PC-9 (cell line): ENCODE results near the gene CPA4. TPM values are rescaled to one million over a fixed set of nuclear protein-coding genes. Genes with fewer than 3 reads are reported as not detected.

ENCODE experiments used
- BruUV-seq: library from RNA; stranded (reverse); fragments of 400-500 nt; replicated peaks from 2 replicates; lab custom pipeline; 2021; lab: Mats Ljungman, UMichigan
- CTCF ChIA-PET: fragments of 300-600 bp; sonication (Branson Sonifier 250); formaldehyde crosslinking; loops from one replicate; lab custom pipeline; 2022; ENCODE audit warnings: antibody characterized with exemption; lab: Charles Lee
- POLR2A ChIA-PET: fragments of 300-600 bp; sonication (Branson Sonifier 250); formaldehyde crosslinking; loops from one replicate; lab custom pipeline; 2022; ENCODE audit warnings: antibody characterized with exemption; ENCODE audit not compliant: unreplicated experiment; lab: Charles Lee
- DNase-seq, 2 experiments: peaks; one replicate each; pipeline versions ENCODE4 v3.0.0 to v3.0.0-alpha.2; 2015 to 2022; ENCODE audit warnings: mixed read lengths in 1 of 2
- H2AFZ ChIP-seq: fragments of 200-600 bp; sonication (generic); 2 replicates; pipeline ENCODE4 v1.8.1; 2017; ENCODE audit warnings: antibody characterized with exemption
- H3F3A ChIP-seq: fragments of 200-600 bp; sonication (generic); 2 replicates; pipeline ENCODE4 v1.8.1; 2017; ENCODE audit warnings: antibody characterized with exemption, mild to moderate bottlenecking, low read depth; ENCODE audit not compliant: insufficient read depth
- H3K27ac ChIP-seq: fragments of 200-600 bp; sonication (generic); 2 replicates; pipeline ENCODE4 v1.6.1; 2016; ENCODE audit warnings: mixed run types
- H3K27me3 ChIP-seq: fragments of 200-600 bp; sonication (generic); 2 replicates; pipeline ENCODE4 v1.6.1; 2016; ENCODE audit warnings: low read depth, mixed run types; ENCODE audit not compliant: insufficient read depth
- H3K36me3 ChIP-seq: fragments of 200-600 bp; sonication (generic); 2 replicates; pipeline ENCODE4 v1.6.1; 2016; ENCODE audit warnings: low read depth, mixed run types
- H3K4me1 ChIP-seq: fragments of 200-600 bp; sonication (generic); replicated peaks from 2 replicates; pipeline ENCODE4 v1.6.1; 2016; ENCODE audit warnings: mixed run types; ENCODE audit not compliant: insufficient read depth
- H3K4me2 ChIP-seq: fragments of 200-600 bp; sonication (generic); 2 replicates; pipeline ENCODE4 v1.6.1; 2017; ENCODE audit warnings: mixed run types
- H3K4me3 ChIP-seq: fragments of 200-600 bp; sonication (generic); 2 replicates; pipeline ENCODE4 v1.6.1; 2016; ENCODE audit warnings: mixed run types
- H3K79me2 ChIP-seq: fragments of 200-600 bp; sonication (generic); 2 replicates; pipeline ENCODE4 v1.6.1; 2017; ENCODE audit warnings: low read depth, mixed run types
- H3K9me2 ChIP-seq: fragments of 200-600 bp; sonication (generic); 2 replicates; pipeline ENCODE4 v1.8.1; 2017; ENCODE audit warnings: mild to moderate bottlenecking; ENCODE audit not compliant: insufficient read depth
- H3K9me3 ChIP-seq: fragments of 200-600 bp; sonication (generic); 2 replicates; pipeline ENCODE4 v1.8.1; 2016; ENCODE audit warnings: low read depth; ENCODE audit not compliant: insufficient read depth
- H4K20me1 ChIP-seq: fragments of 200-600 bp; sonication (generic); 2 replicates; pipeline ENCODE4 v1.8.1; 2017; ENCODE audit not compliant: insufficient read depth
- EZH2 ChIP-seq: fragments of 200-600 bp; sonication (generic); IDR thresholded peaks from 2 replicates; pipeline ENCODE4 v1.8.0; 2017; ENCODE audit warnings: antibody characterized with exemption, low read depth
- intact Hi-C: fragments of 100-400 bp; cut with micrococcal nuclease; formaldehyde crosslinking; loops from one replicate; pipeline ENCODE4 v1.10.0; 2022; ENCODE audit not compliant: unreplicated experiment
- total RNA-seq: library from RNA; stranded (reverse); gene quantifications from 2 replicates; pipeline ENCODE4 v1.2.3, GENCODE V29; 2021
- TF ChIP-seq, protein P1 (sequence below): fragments of 200-600 bp; sonication (generic); conservative IDR thresholded peaks from 2 replicates; pipeline ENCODE4 v1.6.1; 2017; ENCODE audit warnings: mixed run types, antibody characterized with exemption, mild to moderate bottlenecking, moderate library complexity

CPA4 gene
- total RNA-seq, 1 experiment from 2014 or later: 9.8 TPM

DNA sequence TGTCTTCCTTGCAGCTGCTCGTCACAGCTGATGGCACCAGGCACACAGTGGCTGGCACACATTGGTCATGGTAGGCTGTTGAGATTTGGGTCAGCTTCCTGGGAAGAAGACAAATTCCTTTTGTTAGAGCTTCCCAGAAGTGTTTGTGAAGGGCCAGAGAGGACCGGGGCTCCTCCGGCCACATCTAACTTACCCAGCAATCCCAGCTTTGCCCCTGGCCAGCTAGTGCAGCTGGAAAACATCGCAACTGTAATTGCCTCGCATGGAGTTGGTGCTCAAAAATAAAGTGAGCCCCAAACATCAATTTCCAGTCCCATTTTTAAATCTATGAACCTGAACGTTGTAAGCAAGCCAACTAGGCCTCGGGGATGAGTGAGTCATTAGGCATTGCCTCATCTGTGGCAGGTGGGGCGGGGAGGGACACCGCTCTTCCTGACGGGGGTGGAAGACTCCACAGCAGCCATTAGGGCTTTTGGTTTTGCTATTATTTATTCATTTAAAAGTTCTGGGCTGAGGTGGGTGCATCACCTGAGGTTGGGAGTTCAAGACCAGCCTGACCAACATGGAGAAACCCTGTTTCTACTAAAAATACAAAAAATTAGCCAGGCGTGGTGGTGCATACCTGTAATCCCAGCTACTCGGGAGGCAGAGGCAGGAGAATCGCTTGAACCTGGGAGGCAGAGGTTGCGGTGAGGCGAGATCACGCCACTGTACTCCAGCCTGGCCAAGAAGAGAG lies 64.1 kb downstream of the CPA4 start:
- peaks cover 6% of the 10 kb centered on the region; the same call in 1 of the 2 replicates for H3K9me3 ChIP-seq
- POLR2A ChIA-PET: interaction anchor here (0.6 to 1.0 kb wide), 2 partner anchors 61 to 144 kb away, joined by 3 to 5 read pairs; no protein-coding TSS in a partner anchor
- H3F3A ChIP-seq: peaks cover 37% of the 10 kb centered on the region
- no peaks in the 10 kb centered on the region for H3K9me2 ChIP-seq
- DNase-seq: peak; percentile 82 to 86
- peaks cover 62% of the 10 kb centered on the region for H3K4me1 ChIP-seq
- H3K4me2 ChIP-seq: peak overlapping the region; percentile 75
- H3K36me3 ChIP-seq: no peaks in the 10 kb centered on the region
- no peaks in the 10 kb centered on the region for H4K20me1 ChIP-seq
- H2AFZ ChIP-seq: no peak overlapping the region
- peak overlapping the region; percentile 75 for H3K27ac ChIP-seq
- no peaks in the 10 kb centered on the region for H3K79me2 ChIP-seq
- H3K4me3 ChIP-seq: peak overlapping the region; percentile 20; the same call in 1 of the 2 replicates
- intact Hi-C loops: loop anchor here (1.0 to 2.0 kb wide), 7 partner anchors 34 to 284 kb away; partner anchors contain the start of gene TMEM209
- CTCF ChIA-PET: no interaction called here
- no peaks in the 10 kb centered on the region for H3K27me3 ChIP-seq
- BruUV-seq: no TSS peak
- TF ChIP-seq EZH2: no peak
- TF ChIP-seq, protein P1, sequence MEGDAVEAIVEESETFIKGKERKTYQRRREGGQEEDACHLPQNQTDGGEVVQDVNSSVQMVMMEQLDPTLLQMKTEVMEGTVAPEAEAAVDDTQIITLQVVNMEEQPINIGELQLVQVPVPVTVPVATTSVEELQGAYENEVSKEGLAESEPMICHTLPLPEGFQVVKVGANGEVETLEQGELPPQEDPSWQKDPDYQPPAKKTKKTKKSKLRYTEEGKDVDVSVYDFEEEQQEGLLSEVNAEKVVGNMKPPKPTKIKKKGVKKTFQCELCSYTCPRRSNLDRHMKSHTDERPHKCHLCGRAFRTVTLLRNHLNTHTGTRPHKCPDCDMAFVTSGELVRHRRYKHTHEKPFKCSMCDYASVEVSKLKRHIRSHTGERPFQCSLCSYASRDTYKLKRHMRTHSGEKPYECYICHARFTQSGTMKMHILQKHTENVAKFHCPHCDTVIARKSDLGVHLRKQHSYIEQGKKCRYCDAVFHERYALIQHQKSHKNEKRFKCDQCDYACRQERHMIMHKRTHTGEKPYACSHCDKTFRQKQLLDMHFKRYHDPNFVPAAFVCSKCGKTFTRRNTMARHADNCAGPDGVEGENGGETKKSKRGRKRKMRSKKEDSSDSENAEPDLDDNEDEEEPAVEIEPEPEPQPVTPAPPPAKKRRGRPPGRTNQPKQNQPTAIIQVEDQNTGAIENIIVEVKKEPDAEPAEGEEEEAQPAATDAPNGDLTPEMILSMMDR: no peak

DNA sequence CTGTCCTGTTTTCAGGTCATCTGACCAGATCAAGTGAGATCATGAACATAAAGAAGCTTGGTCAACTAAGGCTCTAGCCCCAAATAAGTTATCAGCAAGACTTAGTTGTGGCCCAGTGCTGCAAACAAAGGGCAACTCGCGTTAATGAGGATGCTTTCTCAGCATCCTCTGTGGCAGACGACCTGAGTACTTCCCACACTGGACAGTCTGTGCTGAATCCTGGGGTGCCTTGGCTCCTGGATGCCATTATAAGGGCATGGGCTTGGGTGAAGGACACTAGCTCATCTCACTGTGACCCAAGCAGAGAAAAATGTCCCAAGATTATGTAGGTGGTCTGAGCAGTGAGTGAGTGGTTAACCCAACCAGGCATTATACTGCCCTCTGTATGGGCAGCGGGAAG lies 65.5 kb downstream of the CPA4 start:
- no peak overlapping the region for H3K4me3 ChIP-seq
- H3K27ac ChIP-seq: no peak overlapping the region
- no peaks in the 10 kb centered on the region for H3K79me2 ChIP-seq
- H3K9me3 ChIP-seq: peaks cover 6% of the 10 kb centered on the region; the same call in 1 of the 2 replicates
- no peak for TF ChIP-seq EZH2
- TF ChIP-seq, protein P1: no peak
- no peak overlapping the region for H3K4me2 ChIP-seq
- no peaks in the 10 kb centered on the region for H3K27me3 ChIP-seq
- no peak for DNase-seq
- no peaks in the 10 kb centered on the region for H3K9me2 ChIP-seq
- intact Hi-C loops: no loop called here
- ChIA-PET CTCF (no interaction called here), POLR2A (no interaction called here)
- H3K36me3 ChIP-seq: no peaks in the 10 kb centered on the region
- H4K20me1 ChIP-seq: no peaks in the 10 kb centered on the region
- H3F3A ChIP-seq: peaks cover 41% of the 10 kb centered on the region
- H3K4me1 ChIP-seq: peaks cover 56% of the 10 kb centered on the region
- H2AFZ ChIP-seq: no peak overlapping the region
- BruUV-seq: no TSS peak

DNA sequence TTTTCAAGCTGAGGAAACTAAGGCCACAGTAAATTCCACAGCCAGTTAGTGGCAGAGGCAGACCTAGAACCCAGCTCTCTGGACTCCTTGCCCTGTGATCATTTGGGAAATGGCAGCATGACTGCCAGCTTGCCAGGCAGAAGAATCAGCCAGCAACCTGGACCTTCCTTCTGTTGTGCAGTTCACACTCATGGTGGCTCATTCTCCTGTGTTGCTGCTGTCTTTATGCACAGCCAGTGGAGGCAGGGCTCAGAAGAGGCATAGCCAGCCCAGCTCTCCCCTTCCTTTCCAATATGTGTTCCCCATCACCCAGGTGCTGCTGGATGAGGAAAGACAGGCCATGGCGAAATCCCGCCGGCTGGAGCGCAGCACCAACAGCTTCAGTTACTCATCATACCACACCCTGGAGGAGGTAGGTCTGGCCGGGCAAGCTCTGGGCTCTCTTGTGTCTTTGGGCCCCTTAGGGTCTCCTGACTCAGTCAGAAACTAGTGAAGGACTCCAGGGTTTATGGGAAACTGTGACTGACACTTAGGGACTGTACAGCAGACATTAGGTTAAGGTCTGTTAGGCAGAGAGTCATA lies 66.4 kb downstream of the CPA4 start:
- no peak overlapping the region for H2AFZ ChIP-seq

More for the DNA sequence above, 66.4 kb downstream of the CPA4 start:
- Histone ChIP-seq H3K4me2 (no peak overlapping the region; the same call in 1 of the 2 replicates), H3K79me2 (no peaks in the 10 kb centered on the region), H3F3A (peaks cover 50% of the 10 kb centered on the region), H4K20me1 (no peaks in the 10 kb centered on the region), H3K36me3 (no peaks in the 10 kb centered on the region), H3K27ac (peak overlapping the region; percentile 64), H3K9me2 (no peaks in the 10 kb centered on the region), H3K9me3 (peaks cover 6% of the 10 kb centered on the region; the same call in 1 of the 2 replicates), H3K4me1 (peaks cover 59% of the 10 kb centered on the region), H3K27me3 (no peaks in the 10 kb centered on the region), H3K4me3 (no peak overlapping the region)
- ChIA-PET CTCF (no interaction called here), POLR2A (no interaction called here)
- peak in 1 of 2 experiments; percentile 81 for DNase-seq
- no TSS peak for BruUV-seq
- no peak for TF ChIP-seq EZH2
- TF ChIP-seq, protein P1: no peak
- intact Hi-C loops: no loop called here
